ENCODE data around the gene NRGN.

The NRGN gene

DNA sequence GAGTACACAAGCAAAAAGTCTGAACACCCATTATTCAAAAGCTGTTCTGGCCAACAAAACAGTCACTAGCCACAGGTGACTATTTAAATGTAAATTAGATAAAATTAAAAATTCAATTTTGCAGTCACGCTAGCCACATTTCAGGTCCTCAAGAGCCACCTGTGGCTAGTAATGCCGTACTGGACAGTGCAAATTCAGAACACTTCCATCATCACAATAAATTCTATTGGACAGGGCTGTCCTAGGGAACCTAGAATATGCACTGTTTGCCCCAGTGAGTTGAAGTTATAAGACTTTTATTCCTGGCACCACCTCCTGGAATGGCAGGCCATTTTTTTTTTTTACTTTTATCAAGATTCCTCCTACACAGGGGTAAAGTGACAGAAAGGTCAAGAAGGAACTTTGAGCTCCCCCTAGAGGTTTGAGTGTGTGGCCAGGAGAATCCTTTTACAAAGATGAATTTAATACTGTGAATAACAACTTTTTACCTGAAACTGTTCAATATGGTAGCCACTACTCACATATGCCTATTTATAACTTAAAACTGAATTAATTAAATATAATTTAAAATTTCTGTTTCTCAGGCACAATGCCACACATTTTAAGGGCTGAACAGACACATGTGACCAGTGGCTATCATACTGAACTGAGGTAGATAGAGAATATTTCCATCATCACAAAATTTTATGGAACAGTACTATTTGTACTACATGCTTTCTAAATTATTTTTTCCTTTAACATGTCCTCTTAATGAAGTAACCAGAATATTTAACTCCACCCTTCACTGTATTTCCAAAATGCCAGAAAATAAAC lies 53.9 kb downstream of the NRGN start:
- intact Hi-C loops (cut with DNase I; ENCODE audit: low total_unique reads), result loop anchor here (10.0 kb wide), 1 partner anchor 49 kb away; no protein-coding TSS in a partner anchor
- TF ChIP-seq, protein P1, sequence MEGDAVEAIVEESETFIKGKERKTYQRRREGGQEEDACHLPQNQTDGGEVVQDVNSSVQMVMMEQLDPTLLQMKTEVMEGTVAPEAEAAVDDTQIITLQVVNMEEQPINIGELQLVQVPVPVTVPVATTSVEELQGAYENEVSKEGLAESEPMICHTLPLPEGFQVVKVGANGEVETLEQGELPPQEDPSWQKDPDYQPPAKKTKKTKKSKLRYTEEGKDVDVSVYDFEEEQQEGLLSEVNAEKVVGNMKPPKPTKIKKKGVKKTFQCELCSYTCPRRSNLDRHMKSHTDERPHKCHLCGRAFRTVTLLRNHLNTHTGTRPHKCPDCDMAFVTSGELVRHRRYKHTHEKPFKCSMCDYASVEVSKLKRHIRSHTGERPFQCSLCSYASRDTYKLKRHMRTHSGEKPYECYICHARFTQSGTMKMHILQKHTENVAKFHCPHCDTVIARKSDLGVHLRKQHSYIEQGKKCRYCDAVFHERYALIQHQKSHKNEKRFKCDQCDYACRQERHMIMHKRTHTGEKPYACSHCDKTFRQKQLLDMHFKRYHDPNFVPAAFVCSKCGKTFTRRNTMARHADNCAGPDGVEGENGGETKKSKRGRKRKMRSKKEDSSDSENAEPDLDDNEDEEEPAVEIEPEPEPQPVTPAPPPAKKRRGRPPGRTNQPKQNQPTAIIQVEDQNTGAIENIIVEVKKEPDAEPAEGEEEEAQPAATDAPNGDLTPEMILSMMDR (IDR thresholded peaks at IDR 0.05), result peak; percentile 58 to 66
- no peak for DNase-seq
- Histone ChIP-seq H3K4me3 (no peak overlapping the region), H3K36me3 (no peaks in the 10 kb centered on the region), H3K9me3 (no peaks in the 10 kb centered on the region), H3K4me1 (peaks cover 0 to 41% (median 14%) of the 10 kb centered on the region in 4 donors), H3K27ac (no peak overlapping the region), H3K27me3 (no peaks in the 10 kb centered on the region)

- TF ChIP-seq, protein P1 (IDR thresholded peaks at IDR 0.05), result no peak
- no peak overlapping the region for H3K4me3 ChIP-seq
- H3K4me1 ChIP-seq, result peaks cover 0 to 54% (median 23%) of the 10 kb centered on the region in 4 donors
- no peak overlapping the region for H3K27ac ChIP-seq
- H3K9me3 ChIP-seq, result no peaks in the 10 kb centered on the region
- H3K27me3 ChIP-seq, result no peaks in the 10 kb centered on the region
- DNase-seq, result no peak
- intact Hi-C loops (cut with DNase I; ENCODE audit: low total_unique reads), result loop anchor here (5.0 to 10.0 kb wide), 2 partner anchors 34 to 52 kb away; partner anchors contain the start of gene ESAM
- no peaks in the 10 kb centered on the region for H3K36me3 ChIP-seq
These were observed 56.6 kb downstream of the NRGN start for GRCh38 chr11:124796312-124796711.

Data from tibial artery (tissue), 4 donors.